GM21528 (cell line): ENCODE data around the gene TXN2.
"Not testable (repeated sequence)": the region's sequence is repeated elsewhere in the genome, so short reads cannot be mapped to it uniquely, and the experiment has no call there.

Experiments
- ATAC-seq: cut with Tn5 transposase; IDR thresholded peaks from one replicate; pipeline ENCODE4 v1.9.1; 2021; ENCODE audit warnings: mild to moderate bottlenecking, moderate library complexity; ENCODE audit not compliant: unreplicated experiment, low FRiP score

Gene TXN2

GRCh38 chr22:36481393-36482168 is at the start of gene TXN2:
TSS of gene TXN2 (minus strand) at chr22:36481640. CDS start at chr22:36480837, 803 bp downstream.
- ATAC-seq: peak; percentile 81

GRCh38 chr22:36528795-36529751 is 47.6 kb upstream of the TXN2 start, which contains the start of gene EIF3D:
TSS of gene EIF3D (minus strand) at chr22:36529166. CDS start at chr22:36526121, 3,045 bp downstream.
- ATAC-seq: peak; percentile 92

GRCh38 chr22:36528341-36528740 is 46.9 kb upstream of the TXN2 start:
- ATAC-seq: no peak

- no peak for ATAC-seq
Measured at GRCh38 chr22:36522662-36523061, 41.2 kb upstream of the TXN2 start.

GRCh38 chr22:36520423-36520822 is 39.0 kb upstream of the TXN2 start:
- no peak for ATAC-seq

GRCh38 chr22:36519906-36520305 is 38.5 kb upstream of the TXN2 start:
- ATAC-seq: not testable (repeated sequence)

- no peak for ATAC-seq
Measured at GRCh38 chr22:36514766-36515165, 33.3 kb upstream of the TXN2 start.

GRCh38 chr22:36512991-36513390 is 31.6 kb upstream of the TXN2 start:
- no peak for ATAC-seq

- ATAC-seq: no peak
Measured at GRCh38 chr22:36512333-36512732, 30.9 kb upstream of the TXN2 start.

- no peak for ATAC-seq
Measured at GRCh38 chr22:36510966-36511881, 29.8 kb upstream of the TXN2 start.

- no peak for ATAC-seq
Measured at GRCh38 chr22:36510384-36510783, 28.9 kb upstream of the TXN2 start.

GRCh38 chr22:36507518-36508010 is 26.1 kb upstream of the TXN2 start:
- ATAC-seq: no peak

GRCh38 chr22:36506637-36507517 is 25.4 kb upstream of the TXN2 start, which contains the start of gene FOXRED2:
TSS of gene FOXRED2 (minus strand) at chr22:36507040. CDS start at chr22:36506422, 618 bp downstream.
- ATAC-seq: peak; percentile 70

GRCh38 chr22:36505998-36506635 is 24.7 kb upstream of the TXN2 start:
- ATAC-seq: no peak

- no peak for ATAC-seq
Measured at GRCh38 chr22:36497910-36498665, 16.6 kb upstream of the TXN2 start.

GRCh38 chr22:36493690-36494110 is 12.3 kb upstream of the TXN2 start:
- peak; percentile 53 for ATAC-seq

GRCh38 chr22:36492109-36492508 is 10.7 kb upstream of the TXN2 start:
- ATAC-seq: no peak

- no peak for ATAC-seq
Measured at GRCh38 chr22:36491155-36491554, 9.7 kb upstream of the TXN2 start.
